Fibroblast of pulmonary artery (primary cell): Measurements from ENCODE around the gene NOD2.

ENCODE experiments used
- DNase-seq: peaks from one replicate; pipeline ENCODE4 v3.0.0-alpha.2; 2010; ENCODE audit warnings: low read depth
- H3K4me3 ChIP-seq: replicated peaks from 2 replicates; pipeline ENCODE4 v1.5.1; 2011; ENCODE audit warnings: low read depth, mild to moderate bottlenecking, control low read depth, low read length, moderate library complexity
- TF ChIP-seq, protein P1 (sequence below): IDR thresholded peaks from 2 replicates; pipeline ENCODE4 v1.5.1; 2011; ENCODE audit warnings: mild to moderate bottlenecking, control low read depth, low read length, inconsistent platforms; ENCODE audit errors: missing control alignments

The NOD2 gene

GRCh38 chr16:50708373-50709060 is 15.1 kb downstream of the NOD2 start:
- DNase-seq = no peak

GRCh38 chr16:50709061-50709684 is 15.8 kb downstream of the NOD2 start:
- TF ChIP-seq, protein P1, sequence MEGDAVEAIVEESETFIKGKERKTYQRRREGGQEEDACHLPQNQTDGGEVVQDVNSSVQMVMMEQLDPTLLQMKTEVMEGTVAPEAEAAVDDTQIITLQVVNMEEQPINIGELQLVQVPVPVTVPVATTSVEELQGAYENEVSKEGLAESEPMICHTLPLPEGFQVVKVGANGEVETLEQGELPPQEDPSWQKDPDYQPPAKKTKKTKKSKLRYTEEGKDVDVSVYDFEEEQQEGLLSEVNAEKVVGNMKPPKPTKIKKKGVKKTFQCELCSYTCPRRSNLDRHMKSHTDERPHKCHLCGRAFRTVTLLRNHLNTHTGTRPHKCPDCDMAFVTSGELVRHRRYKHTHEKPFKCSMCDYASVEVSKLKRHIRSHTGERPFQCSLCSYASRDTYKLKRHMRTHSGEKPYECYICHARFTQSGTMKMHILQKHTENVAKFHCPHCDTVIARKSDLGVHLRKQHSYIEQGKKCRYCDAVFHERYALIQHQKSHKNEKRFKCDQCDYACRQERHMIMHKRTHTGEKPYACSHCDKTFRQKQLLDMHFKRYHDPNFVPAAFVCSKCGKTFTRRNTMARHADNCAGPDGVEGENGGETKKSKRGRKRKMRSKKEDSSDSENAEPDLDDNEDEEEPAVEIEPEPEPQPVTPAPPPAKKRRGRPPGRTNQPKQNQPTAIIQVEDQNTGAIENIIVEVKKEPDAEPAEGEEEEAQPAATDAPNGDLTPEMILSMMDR = no peak
- H3K4me3 ChIP-seq = no peak overlapping the region
- no peak for DNase-seq

More at GRCh38 chr16:50708373-50709060, 15.1 kb downstream of the NOD2 start:
- TF ChIP-seq, protein P1 = no peak
- H3K4me3 ChIP-seq = no peak overlapping the region

DNA sequence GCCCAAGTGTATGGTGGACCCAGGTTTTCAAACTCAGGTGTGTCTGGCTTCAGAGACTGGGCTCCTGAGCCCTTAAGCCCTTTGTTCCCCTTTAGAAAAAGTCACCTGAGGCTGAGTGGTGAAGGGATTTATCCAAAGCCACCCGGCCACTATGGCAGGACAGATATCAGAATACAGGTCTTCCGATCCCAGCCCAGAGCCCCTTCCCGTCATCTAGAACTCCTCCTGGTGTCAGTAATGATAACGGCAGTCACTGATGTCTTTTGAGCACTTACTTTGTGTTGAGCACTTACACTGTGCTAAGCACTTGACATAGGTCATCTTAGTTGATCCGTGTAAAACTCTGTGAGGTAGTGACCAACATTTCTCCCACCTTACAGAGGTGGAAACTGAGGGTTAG is 16.6 kb downstream of the NOD2 start:
- TF ChIP-seq, protein P1 = no peak
- no peak overlapping the region for H3K4me3 ChIP-seq
- no peak for DNase-seq

- no peak overlapping the region for H3K4me3 ChIP-seq
- no peak for DNase-seq
- TF ChIP-seq, protein P1 = no peak
These were observed 17.6 kb downstream of the NOD2 start for GRCh38 chr16:50711040-50711439.

- no peak for DNase-seq
- H3K4me3 ChIP-seq = no peak overlapping the region
- TF ChIP-seq, protein P1 = no peak
These were observed 18.6 kb downstream of the NOD2 start for GRCh38 chr16:50711862-50712559.

DNA sequence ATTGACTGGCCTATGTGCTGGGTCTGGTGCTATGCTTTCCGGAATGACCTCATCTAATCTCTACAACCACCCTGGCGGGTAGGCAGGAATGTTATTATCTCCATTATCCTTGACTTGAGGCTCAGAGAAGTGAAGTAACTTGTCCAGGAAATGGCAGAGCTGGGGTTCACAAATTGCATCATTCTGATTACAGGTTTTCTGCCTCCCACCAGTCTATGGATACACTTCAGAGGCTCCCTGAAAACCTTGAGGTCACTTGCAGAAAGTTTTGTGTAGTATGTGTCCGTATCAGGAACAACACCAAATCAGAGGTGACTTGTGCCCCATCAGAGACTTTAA is 19.1 kb downstream of the NOD2 start:
- H3K4me3 ChIP-seq = no peak overlapping the region
- TF ChIP-seq, protein P1 = no peak
- DNase-seq = peak; percentile 41

GRCh38 chr16:50712956-50713355 is 19.6 kb downstream of the NOD2 start:
- TF ChIP-seq, protein P1 = no peak
- DNase-seq = no peak
- no peak overlapping the region for H3K4me3 ChIP-seq
